Uterus (tissue), 2 donors: ENCODE data around the gene CENPX.

Source experiments
- POLR2A ChIP-seq, 2 donors: fragments of 450-650 bp; IDR thresholded peaks; one replicate each; pipeline ENCODE4 v1.6.1; 2016; ENCODE audit warnings: antibody characterized with exemption in 2 of 2, mild to moderate bottlenecking in 1 of 2, moderate library complexity in 1 of 2
- TF ChIP-seq, protein P1 (sequence below), 4 experiments: fragments of 200-600 bp in 2 of 4; fragments of 450-650 bp in 2 of 4; sonication (generic) in 2 of 4; IDR thresholded peaks; one replicate each; pipeline ENCODE4 v1.5.1; 2016 to 2019; ENCODE audit warnings: antibody characterized with exemption in 4 of 4, mild to moderate bottlenecking in 2 of 4, moderate library complexity in 1 of 4

GRCh38 chr17:82008941-82009405, 13.7 kb downstream of the CENPX start:
- TF ChIP-seq, protein P1, sequence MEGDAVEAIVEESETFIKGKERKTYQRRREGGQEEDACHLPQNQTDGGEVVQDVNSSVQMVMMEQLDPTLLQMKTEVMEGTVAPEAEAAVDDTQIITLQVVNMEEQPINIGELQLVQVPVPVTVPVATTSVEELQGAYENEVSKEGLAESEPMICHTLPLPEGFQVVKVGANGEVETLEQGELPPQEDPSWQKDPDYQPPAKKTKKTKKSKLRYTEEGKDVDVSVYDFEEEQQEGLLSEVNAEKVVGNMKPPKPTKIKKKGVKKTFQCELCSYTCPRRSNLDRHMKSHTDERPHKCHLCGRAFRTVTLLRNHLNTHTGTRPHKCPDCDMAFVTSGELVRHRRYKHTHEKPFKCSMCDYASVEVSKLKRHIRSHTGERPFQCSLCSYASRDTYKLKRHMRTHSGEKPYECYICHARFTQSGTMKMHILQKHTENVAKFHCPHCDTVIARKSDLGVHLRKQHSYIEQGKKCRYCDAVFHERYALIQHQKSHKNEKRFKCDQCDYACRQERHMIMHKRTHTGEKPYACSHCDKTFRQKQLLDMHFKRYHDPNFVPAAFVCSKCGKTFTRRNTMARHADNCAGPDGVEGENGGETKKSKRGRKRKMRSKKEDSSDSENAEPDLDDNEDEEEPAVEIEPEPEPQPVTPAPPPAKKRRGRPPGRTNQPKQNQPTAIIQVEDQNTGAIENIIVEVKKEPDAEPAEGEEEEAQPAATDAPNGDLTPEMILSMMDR (IDR thresholded peaks at IDR 0.05): no peak
- no peak for TF ChIP-seq POLR2A (IDR thresholded peaks at IDR 0.05)
